IMR-90 (cell line): Measurements from ENCODE around the gene ENAH. TPM values are rescaled to one million over a fixed set of nuclear protein-coding genes. Genes with fewer than 3 reads are reported as not detected.

Source experiments
- ATAC-seq: fragments of 200-7000 bp; cut with Tn5 transposase; 2 replicates; pipeline ENCODE4 v1.9.1; 2020; ENCODE audit warnings: low read depth, mild to moderate bottlenecking, moderate library complexity
- BruUV-seq: library from RNA; stranded (reverse); fragments of 400-500 nt; replicated peaks from 2 replicates; lab custom pipeline; 2021; lab: Mats Ljungman, UMichigan
- CTCF ChIA-PET: fragments of 300-600 bp; formaldehyde crosslinking; extraction: SDS; loops from one replicate; lab custom pipeline; 2021; ENCODE audit warnings: antibody characterized with exemption; lab: Yijun Ruan, JAX
- POLR2A ChIA-PET: fragments of 300-600 bp; sonication (Branson Sonifier 250); formaldehyde crosslinking; loops from one replicate; lab custom pipeline; 2022; ENCODE audit warnings: antibody characterized with exemption; ENCODE audit not compliant: unreplicated experiment; lab: Charles Lee
- DNase-seq: peaks from one replicate; pipeline ENCODE4 v3.0.0; 2013
- H2AFZ ChIP-seq: replicated peaks from 2 replicates; pipeline ENCODE3; 2013; ENCODE audit warnings: low read length, mild to moderate bottlenecking; ENCODE audit not compliant: poor library complexity
- H2AK5ac ChIP-seq: 2 replicates; pipeline ENCODE4 v1.6.1; 2013; ENCODE audit warnings: low read depth, low read length, inconsistent platforms
- H2AK9ac ChIP-seq: replicated peaks from 2 replicates; pipeline ENCODE3; 2013; ENCODE audit warnings: mild to moderate bottlenecking, low read depth, low read length, moderate library complexity; ENCODE audit not compliant: poor library complexity
- H2BK120ac ChIP-seq: 2 replicates; pipeline ENCODE4 v1.6.1; 2013; ENCODE audit warnings: low read depth, low read length, inconsistent platforms
- H2BK15ac ChIP-seq: 3 replicates; pipeline ENCODE4 v1.6.1; 2013; ENCODE audit warnings: low read depth, low read length, inconsistent platforms
- H2BK20ac ChIP-seq: 2 replicates; pipeline ENCODE4 v1.6.1; 2013; ENCODE audit warnings: low read depth, mild to moderate bottlenecking, inconsistent platforms, low read length, moderate library complexity
- H2BK5ac ChIP-seq: 2 replicates; pipeline ENCODE4 v1.6.1; 2013; ENCODE audit warnings: mild to moderate bottlenecking, low read depth, low read length, inconsistent platforms; ENCODE audit not compliant: poor library complexity, severe bottlenecking
- H3K14ac ChIP-seq: replicated peaks from 2 replicates; pipeline ENCODE4 v1.6.1; 2013; ENCODE audit warnings: low read depth, low read length, inconsistent platforms
- H3K18ac ChIP-seq: 2 replicates; pipeline ENCODE4 v1.6.1; 2013; ENCODE audit warnings: low read depth, low read length, control low read depth
- H3K23ac ChIP-seq: 2 replicates; pipeline ENCODE4 v1.6.1; 2013; ENCODE audit warnings: low read depth, low read length, inconsistent platforms
- H3K27ac ChIP-seq: 2 replicates; pipeline ENCODE4 v1.5.1; 2013; ENCODE audit warnings: mild to moderate bottlenecking, control low read depth, low read length; ENCODE audit not compliant: insufficient read depth
- H3K27me3 ChIP-seq: 2 replicates; pipeline ENCODE4 v1.6.1; 2013; ENCODE audit warnings: low read length; ENCODE audit not compliant: control insufficient read depth, insufficient read depth
- H3K36me3 ChIP-seq: 2 replicates; pipeline ENCODE4 v1.6.1; 2013; ENCODE audit warnings: low read length, mixed read lengths; ENCODE audit not compliant: control insufficient read depth, insufficient read depth
- H3K4ac ChIP-seq: 2 replicates; pipeline ENCODE4 v1.6.1; 2013; ENCODE audit warnings: low read depth, low read length, inconsistent platforms
- H3K4me1 ChIP-seq: 2 replicates; pipeline ENCODE4 v1.6.1; 2013; ENCODE audit warnings: low read length, mixed read lengths; ENCODE audit not compliant: control insufficient read depth, insufficient read depth
- H3K4me2 ChIP-seq: 2 replicates; pipeline ENCODE4 v1.6.1; 2013; ENCODE audit warnings: low read depth, mild to moderate bottlenecking, control low read depth, low read length, moderate library complexity
- H3K4me3 ChIP-seq: 2 replicates; pipeline ENCODE4 v1.5.1; 2013; ENCODE audit warnings: low read depth, mild to moderate bottlenecking, control low read depth, low read length, moderate library complexity; ENCODE audit not compliant: insufficient read depth
- H3K56ac ChIP-seq: 2 replicates; pipeline ENCODE4 v1.6.1; 2013; ENCODE audit warnings: low read length, inconsistent platforms; ENCODE audit not compliant: insufficient read depth; ENCODE audit errors: extremely low read depth
- H3K79me1 ChIP-seq, 2 experiments: 2 replicates each; pipeline ENCODE4 v1.6.1; 2013; ENCODE audit warnings: low read length in 2 of 2, inconsistent platforms in 1 of 2, low read depth in 1 of 2
- H3K9ac ChIP-seq: 2 replicates; pipeline ENCODE4 v1.6.1; 2013; ENCODE audit warnings: low read depth, low read length, control low read depth
- H3K9me1 ChIP-seq: 2 replicates; pipeline ENCODE4 v1.6.1; 2013; ENCODE audit warnings: low read length, inconsistent platforms; ENCODE audit not compliant: insufficient read depth
- H3K9me3 ChIP-seq: 2 replicates; pipeline ENCODE4 v1.6.1; 2013; ENCODE audit warnings: low read length; ENCODE audit not compliant: control insufficient read depth, insufficient read depth
- H4K20me1 ChIP-seq: 2 replicates; pipeline ENCODE4 v1.6.1; 2013; ENCODE audit warnings: low read length, inconsistent platforms; ENCODE audit not compliant: insufficient read depth
- H4K5ac ChIP-seq: 2 replicates; pipeline ENCODE4 v1.6.1; 2013; ENCODE audit warnings: mild to moderate bottlenecking, low read depth, low read length, control low read depth
- H4K8ac ChIP-seq, 2 experiments: 2 replicates each; pipeline ENCODE4 v1.6.1; 2013; ENCODE audit warnings: low read depth in 2 of 2, low read length in 2 of 2, control low read depth in 1 of 2, inconsistent platforms in 1 of 2
- H4K91ac ChIP-seq: 2 replicates; pipeline ENCODE4 v1.6.1; 2013; ENCODE audit warnings: low read depth, low read length, inconsistent platforms; ENCODE audit not compliant: insufficient read depth
- MAZ ChIP-seq: IDR thresholded peaks from 2 replicates; pipeline ENCODE4 v1.6.1; 2012; ENCODE audit warnings: low read depth, mild to moderate bottlenecking, low read length, improper control_type of control experiment, moderate library complexity, borderline replicate concordance
- SMC3 ChIP-seq: fragments of 150-350 bp; IDR thresholded peaks from 2 replicates; pipeline ENCODE4 v1.6.1; 2016; ENCODE audit warnings: low read depth, mild to moderate bottlenecking, antibody characterized with exemption, low read length, moderate library complexity
- USF2 ChIP-seq: fragments of 150-350 bp; IDR thresholded peaks from 2 replicates; pipeline ENCODE4 v1.6.1; 2017; ENCODE audit warnings: mild to moderate bottlenecking, antibody characterized with exemption, low read length, low read depth
- WGBS, 2 experiments: methylation state at CpG; one replicate each; pipeline versions ENCODE4 v1.1.5 to v1.1.7; 2013; ENCODE audit warnings: missing lambda C conversion rate in 2 of 2; ENCODE audit not compliant: insufficient read length in 1 of 2; ENCODE audit errors: extremely low coverage in 2 of 2; 5-methylcytosine and 5-hydroxymethylcytosine counted together
- dilution Hi-C: fragments of 300-500 bp; cut with HindIII; formaldehyde crosslinking; loops from one replicate; pipeline ENCODE4 v1.14.3; 2018; ENCODE audit warnings: low sequenced_read_pairs; ENCODE audit not compliant: unreplicated experiment
- in situ Hi-C: fragments of 300-500 bp; cut with MboI; formaldehyde crosslinking; loops from 3 replicates; pipeline ENCODE4 v1.14.3; 2019; ENCODE audit warnings: low sequenced_read_pairs, inconsistent platforms, mixed read lengths
- intact Hi-C: fragments of 100-400 bp; cut with micrococcal nuclease; formaldehyde crosslinking; loops from 2 replicates; pipeline ENCODE4 v1.10.0; 2022
- polyA plus RNA-seq, 3 experiments: library from polyadenylated mRNA; depleted of rRNA; stranded (reverse); fragments of >200 nt; gene quantifications; 2 replicates each; pipeline ENCODE4 v1.2.3, GENCODE V29; 2012; ENCODE audit warnings: low replicate concordance in 1 of 3
- total RNA-seq: library from RNA; depleted of rRNA; stranded (reverse); fragments of >200 nt; gene quantifications from 2 replicates; pipeline ENCODE4 v1.2.3, GENCODE V29; 2012

ENAH gene
- total and polyA plus RNA-seq, 2 of the 4 experiments (the other 2 are of a cell fraction): 61.3 to 86.9 TPM

DNA sequence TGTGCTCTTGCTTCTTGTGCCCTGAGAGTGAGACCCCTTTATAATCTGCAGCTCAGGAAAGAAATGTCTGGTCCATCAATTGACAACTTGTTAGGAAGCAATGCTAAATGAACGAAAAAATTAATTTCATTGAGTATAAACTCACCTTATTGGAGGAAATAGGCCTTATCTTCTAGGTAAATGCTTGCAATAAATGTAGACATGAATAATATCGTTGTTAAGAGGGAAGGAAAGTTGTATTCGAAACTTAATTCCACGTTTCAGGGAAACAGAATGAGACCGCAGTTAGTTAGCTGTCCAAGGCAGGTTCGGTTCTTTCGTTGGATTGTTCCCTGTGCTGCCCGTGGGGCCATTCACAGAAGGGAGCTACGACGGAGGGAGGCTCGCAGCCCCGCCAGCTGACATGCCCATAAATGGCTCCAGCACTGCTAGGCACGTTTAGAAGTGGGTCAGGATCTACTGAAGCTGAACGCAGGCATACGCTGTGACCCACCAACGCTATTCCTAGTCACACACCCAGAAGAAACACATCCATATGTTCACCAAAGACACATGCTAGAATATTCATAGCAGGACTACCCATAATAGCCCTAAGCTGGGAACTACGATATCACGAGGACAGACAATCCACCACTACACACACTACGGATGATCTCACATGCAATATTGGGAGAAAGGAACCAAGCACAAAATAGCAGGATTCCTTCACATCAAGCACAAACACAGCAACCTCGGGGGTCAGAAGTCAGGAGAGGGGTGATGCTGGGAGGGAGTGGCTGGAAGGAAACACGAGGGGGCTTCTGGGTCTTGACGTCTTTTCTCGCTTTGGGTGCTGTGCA is 168.9 kb downstream of the ENAH start (continued):
- TF ChIP-seq USF2: no peak

DNA sequence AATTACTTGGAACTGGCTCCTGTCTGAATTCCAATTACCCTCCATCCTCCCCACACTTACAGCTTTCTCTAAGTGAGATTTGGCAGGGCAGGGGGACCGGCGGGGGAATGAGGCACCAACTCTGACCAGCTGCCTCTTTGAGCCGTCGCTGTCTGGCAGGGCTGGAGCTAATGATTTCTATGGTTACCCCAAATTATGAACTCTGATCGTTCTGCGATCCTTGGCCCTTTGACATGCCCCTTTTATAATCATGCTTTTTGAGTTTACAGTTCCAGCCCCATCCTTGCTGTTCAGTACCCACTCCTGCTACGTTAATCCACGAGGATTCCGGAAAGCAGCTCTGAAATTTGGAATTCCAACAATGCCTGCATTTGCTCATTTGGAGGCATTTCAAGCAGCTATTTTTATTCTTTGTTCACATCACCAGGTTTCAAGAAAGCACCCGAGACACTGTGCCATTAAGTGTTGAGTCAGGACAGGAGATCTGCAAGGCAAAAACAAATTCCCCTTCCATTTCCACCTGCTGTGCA is 170.4 kb downstream of the ENAH start:
- Histone ChIP-seq H3K4me2 (peak overlapping the region; percentile 11), H3K36me3 (0 out of 2 replicates have a peak, but pooled peaks cover 1% of the 10 kb centered on the region)
- ATAC-seq: peak; percentile 53

More for the DNA sequence above, 170.4 kb downstream of the ENAH start:
- 13% methylated on average over 6 of the region's 10 CpGs; no CpG with 5 or more reads in 1 of the 2 experiments for WGBS, 2 experiments
- H3K56ac ChIP-seq: no peak overlapping the region
- no peak overlapping the region for H4K5ac ChIP-seq
- H2AK9ac ChIP-seq: no peak overlapping the region
- no peak overlapping the region for H3K4me3 ChIP-seq
- intact Hi-C loops: loop anchor here (2.0 to 5.0 kb wide), 2 partner anchors 170 to 290 kb away; partner anchors contain the start of gene ENAH
- H2AK5ac ChIP-seq: no peak overlapping the region
- in situ Hi-C loops: no loop called here
- ChIA-PET CTCF (interaction anchor here (0.7 to 3.3 kb wide), 2 partner anchors 290 to 925 kb away, joined by 3 to 14 read pairs; no protein-coding TSS in a partner anchor), POLR2A (interaction anchor here (0.6 kb wide), 1 partner anchor 292 kb away, joined by 3 read pairs; no protein-coding TSS in a partner anchor)
- 0 out of 2 replicates have a peak overlapping the region, but pooled peaks have one; percentile 35 for H3K14ac ChIP-seq
- no peak overlapping the region for H4K8ac ChIP-seq
- no peaks in the 10 kb centered on the region for H4K20me1 ChIP-seq
- no peak overlapping the region for H2BK120ac ChIP-seq
- H3K9me3 ChIP-seq: 0 out of 2 replicates have a peak, but pooled peaks cover under 1% of the 10 kb centered on the region
- no peak overlapping the region for H4K91ac ChIP-seq
- DNase-seq: peak; percentile 57
- H2AFZ ChIP-seq: no peak overlapping the region
- no peak overlapping the region for H2BK15ac ChIP-seq
- H3K4me1 ChIP-seq: peaks cover 4% of the 10 kb centered on the region
- H3K18ac ChIP-seq: no peak overlapping the region
- H3K23ac ChIP-seq: no peak overlapping the region
- no peaks in the 10 kb centered on the region for H3K27me3 ChIP-seq
- H3K27ac ChIP-seq: no peak overlapping the region
- no peak overlapping the region for H2BK20ac ChIP-seq
- H3K4ac ChIP-seq: peak overlapping the region; percentile 4; the same call in 1 of the 2 replicates
- H3K79me1 ChIP-seq: no peaks in the 10 kb centered on the region
- BruUV-seq: no TSS peak
- dilution Hi-C loops: no loop called here
- TF ChIP-seq MAZ: no peak
- TF ChIP-seq SMC3: no peak
- H3K9ac ChIP-seq: no peak overlapping the region
- H3K9me1 ChIP-seq: peaks cover 9% of the 10 kb centered on the region
- no peak overlapping the region for H2BK5ac ChIP-seq
